ENCODE results near the gene KANSL2. TPM values are rescaled to one million over a fixed set of nuclear protein-coding genes. Genes with fewer than 3 reads are reported as not detected.
A peak's percentile ranks its signal among the peaks of the same experiment; 100 is the strongest.

The KANSL2 gene
- total and polyA plus RNA-seq, 9 of the 15 experiments (the other 6 are each of a cell fraction or from before 2014, with no cell fraction given), result 41.1 to 89.8 (median 55.4) TPM

DNA sequence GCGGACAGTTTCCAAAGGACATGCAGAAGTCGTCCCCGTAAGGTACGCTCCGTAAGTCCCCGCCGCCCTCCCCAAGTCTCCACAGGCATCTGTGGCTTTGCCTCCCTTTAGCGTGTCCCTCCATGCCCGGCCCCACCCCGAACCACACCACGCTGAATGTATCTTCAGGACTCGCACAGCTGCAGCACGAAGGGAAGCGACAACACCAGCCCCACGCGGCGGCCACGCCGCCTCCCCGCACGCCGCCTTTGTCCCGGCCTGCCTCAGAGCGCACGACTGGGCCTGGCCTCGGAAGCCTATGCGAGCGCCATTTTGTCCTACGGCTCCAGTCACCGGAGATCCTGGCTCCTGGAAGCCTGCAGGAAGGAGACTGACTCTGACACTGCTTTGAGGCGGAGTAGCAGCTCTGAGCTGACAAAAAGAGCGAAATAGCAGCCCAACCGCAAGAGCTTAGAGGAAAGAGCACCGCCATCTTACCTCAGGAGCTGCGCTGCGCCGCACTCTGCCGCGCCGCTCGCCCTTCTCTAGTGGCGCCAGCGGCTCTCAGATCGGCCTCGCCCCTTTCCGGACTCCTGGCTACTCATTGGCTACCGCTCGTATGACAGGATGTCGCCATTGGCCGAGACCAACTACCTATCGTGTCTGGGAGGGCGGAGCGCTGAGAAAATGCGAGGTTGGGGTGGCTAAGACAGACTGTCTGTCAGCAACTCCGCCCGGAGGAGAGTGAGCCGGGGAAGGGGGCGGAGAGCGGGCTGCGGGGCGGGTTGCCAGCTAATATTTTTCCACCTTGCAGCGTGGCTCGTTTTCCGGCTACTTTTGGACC is at the start of gene KANSL2 (continued):
- TF ChIP-seq LARP7 (IDR thresholded peaks at IDR 0.05) (no peak), RAD21 (CRISPR knock-in tag; conservative IDR thresholded peaks at IDR 0.05 in 1 of 2, IDR thresholded peaks at IDR 0.05 in 1 of 2) (no peak), SIX5 (IDR thresholded peaks at IDR 0.05; ENCODE audit: borderline replicate concordance in 1 of 2, insufficient read depth in 1 of 2, low read depth in 1 of 2, low read length in 2 of 2) (no peak), ZKSCAN1 (IDR thresholded peaks at IDR 0.05; ENCODE audit: low read depth, low read length) (no peak), FOXP1 (CRISPR knock-in tag; IDR thresholded peaks at IDR 0.05) (peak; percentile 76; the same call in 1 of the 2 replicates), TFAM (CRISPR knock-in tag; conservative IDR thresholded peaks at IDR 0.05) (no peak), HNRNPK (IDR thresholded peaks at IDR 0.05; ENCODE audit: low read depth, low read length, poor library complexity, severe bottlenecking) (no peak), KDM1A (IDR thresholded peaks at IDR 0.05) (no peak), GABPA (tag; conservative IDR thresholded peaks at IDR 0.05; ENCODE audit: low read depth) (peak; percentile 39; the same call in 1 of the 2 replicates), MCM2 (IDR thresholded peaks at IDR 0.05; ENCODE audit: low read depth) (no peak), NCOA4 (IDR thresholded peaks at IDR 0.05; ENCODE audit: partially characterized antibody) (no peak), ZNF699 (CRISPR knock-in tag; IDR thresholded peaks at IDR 0.05; ENCODE audit: insufficient replicate concordance) (no peak), MEF2A (IDR thresholded peaks at IDR 0.05; ENCODE audit: control insufficient read depth, low read depth, low read length) (no peak), TSC22D4 (tag; IDR thresholded peaks at IDR 0.05) (no peak), POLR2G (IDR thresholded peaks at IDR 0.05; ENCODE audit: low read depth, low read length) (peak; percentile 100), NFYB (IDR thresholded peaks at IDR 0.05; ENCODE audit: extremely low read depth, insufficient read length) (peak; percentile 94), ZNF589 (CRISPR knock-in tag; IDR thresholded peaks at IDR 0.05; ENCODE audit: low read depth) (no peak), SMC3 (conservative IDR thresholded peaks at IDR 0.05; ENCODE audit: insufficient read depth, low read depth, low read length) (0 out of 2 replicates have a peak, but pooled peaks have one; percentile 7), SP2 (IDR thresholded peaks at IDR 0.05; ENCODE audit: extremely low read depth, low read depth, low read length, poor library complexity, severe bottlenecking) (peak; percentile 74), ZNF12 (CRISPR knock-in tag; IDR thresholded peaks at IDR 0.05) (peak; percentile 78; the same call in 1 of the 2 replicates)
- TF ChIP-seq, protein P1, sequence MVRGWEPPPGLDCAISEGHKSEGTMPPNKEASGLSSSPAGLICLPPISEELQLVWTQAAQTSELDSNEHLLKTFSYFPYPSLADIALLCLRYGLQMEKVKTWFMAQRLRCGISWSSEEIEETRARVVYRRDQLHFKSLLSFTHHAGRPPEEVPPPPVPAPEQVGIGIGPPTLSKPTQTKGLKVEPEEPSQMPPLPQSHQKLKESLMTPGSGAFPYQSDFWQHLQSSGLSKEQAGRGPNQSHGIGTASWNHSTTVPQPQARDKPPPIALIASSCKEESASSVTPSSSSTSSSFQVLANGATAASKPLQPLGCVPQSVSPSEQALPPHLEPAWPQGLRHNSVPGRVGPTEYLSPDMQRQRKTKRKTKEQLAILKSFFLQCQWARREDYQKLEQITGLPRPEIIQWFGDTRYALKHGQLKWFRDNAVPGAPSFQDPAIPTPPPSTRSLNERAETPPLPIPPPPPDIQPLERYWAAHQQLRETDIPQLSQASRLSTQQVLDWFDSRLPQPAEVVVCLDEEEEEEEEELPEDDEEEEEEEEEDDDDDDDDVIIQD (CRISPR knock-in tag; IDR thresholded peaks at IDR 0.05), result no peak
- TF ChIP-seq, protein P2, sequence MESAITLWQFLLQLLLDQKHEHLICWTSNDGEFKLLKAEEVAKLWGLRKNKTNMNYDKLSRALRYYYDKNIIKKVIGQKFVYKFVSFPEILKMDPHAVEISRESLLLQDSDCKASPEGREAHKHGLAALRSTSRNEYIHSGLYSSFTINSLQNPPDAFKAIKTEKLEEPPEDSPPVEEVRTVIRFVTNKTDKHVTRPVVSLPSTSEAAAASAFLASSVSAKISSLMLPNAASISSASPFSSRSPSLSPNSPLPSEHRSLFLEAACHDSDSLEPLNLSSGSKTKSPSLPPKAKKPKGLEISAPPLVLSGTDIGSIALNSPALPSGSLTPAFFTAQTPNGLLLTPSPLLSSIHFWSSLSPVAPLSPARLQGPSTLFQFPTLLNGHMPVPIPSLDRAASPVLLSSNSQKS (CRISPR knock-in tag; IDR thresholded peaks at IDR 0.05), result no peak
- TF ChIP-seq, protein P3, sequence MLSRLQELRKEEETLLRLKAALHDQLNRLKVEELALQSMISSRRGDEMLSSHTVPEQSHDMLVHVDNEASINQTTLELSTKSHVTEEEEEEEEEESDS (CRISPR knock-in tag; IDR thresholded peaks at IDR 0.05), result no peak

Measured in K562 (cell line).